Stomach (tissue), 9 donors: Measurements from ENCODE around the gene TRPM1. TPM values are rescaled to one million over a fixed set of nuclear protein-coding genes. Genes with fewer than 3 reads are reported as not detected.

Source experiments
- DNase-seq, 2 donors: peaks; one replicate each; pipeline versions ENCODE4 v3.0.0 to v3.0.0-alpha.2; 2013 to 2019
- H3K27ac ChIP-seq, 5 donors: fragments of 200-600 bp in 4 of 5; sonication (generic) in 4 of 5; one replicate each; pipeline ENCODE4 v1.5.1; 2013 to 2019; ENCODE audit warnings: mild to moderate bottlenecking in 1 of 5, moderate library complexity in 1 of 5
- H3K27me3 ChIP-seq, 3 donors: fragments of 200-600 bp; sonication (generic); one replicate each; pipeline ENCODE4 v1.5.1; 2017 to 2019; ENCODE audit warnings: mixed run types in 1 of 3
- H3K36me3 ChIP-seq, 4 donors: fragments of 200-600 bp; sonication (generic); 1 replicate in 3 of 4; 2 replicates in 1 of 4; pipeline ENCODE4 v1.5.1; 2016 to 2019
- H3K4me1 ChIP-seq, 4 donors: fragments of 200-600 bp; sonication (generic); one replicate each; pipeline ENCODE4 v1.5.1; 2016 to 2019
- H3K4me3 ChIP-seq, 4 donors: fragments of 200-600 bp; sonication (generic) in 3 of 4; one replicate each; pipeline ENCODE4 v1.5.1; 2016 to 2019; ENCODE audit warnings: mild to moderate bottlenecking in 1 of 4
- H3K9me3 ChIP-seq, 4 donors: fragments of 200-600 bp; sonication (generic); one replicate each; pipeline ENCODE4 v1.5.1; 2016 to 2019
- CTCF ChIP-seq, 7 experiments: fragments of 450-650 bp in 4 of 7; fragments of 200-600 bp in 3 of 7; sonication (generic) in 3 of 7; IDR thresholded peaks; one replicate each; pipeline ENCODE4 v1.5.1; 2016 to 2019; ENCODE audit warnings: antibody characterized with exemption in 7 of 7, control low read depth in 2 of 7, mild to moderate bottlenecking in 1 of 7
- EP300 ChIP-seq: sonication (generic); formaldehyde crosslinking; IDR thresholded peaks from one replicate; pipeline ENCODE4 v1.6.1; 2017; ENCODE audit warnings: antibody characterized with exemption
- POLR2A ChIP-seq, 4 donors: fragments of 450-650 bp; IDR thresholded peaks; one replicate each; pipeline ENCODE4 v1.6.1; 2016; ENCODE audit warnings: antibody characterized with exemption in 4 of 4, control low read depth in 2 of 4, mild to moderate bottlenecking in 1 of 4, moderate library complexity in 1 of 4
- POLR2AphosphoS5 ChIP-seq, 3 donors: sonication (generic); formaldehyde crosslinking; IDR thresholded peaks; one replicate each; pipeline ENCODE4 v1.6.1; 2016; ENCODE audit warnings: antibody characterized with exemption in 3 of 3
- WGBS, 5 donors: extraction: QIAGEN DNeasy Blood & Tissue Kit in 3 of 5; methylation state at CpG; one replicate each; pipeline versions ENCODE4 v1.1.5 to v1.1.7; 2013 to 2018; 5-methylcytosine and 5-hydroxymethylcytosine counted together
- intact Hi-C: fragments of 100-400 bp; cut with DNase I; formaldehyde crosslinking; loops from one replicate; pipeline ENCODE4 v1.15.1; 2023; ENCODE audit warnings: low total_unique reads
- polyA plus RNA-seq, 3 donors: library from polyadenylated mRNA; stranded (reverse); fragments of 200-250 nt; gene quantifications; one replicate each; pipeline ENCODE4 v1.2.3, GENCODE V29; 2013
- total RNA-seq, 5 donors: library from RNA; depleted of rRNA; stranded (reverse); fragments of >200 nt; gene quantifications; one replicate each; pipeline versions ENCODE4 v1.1.0 to v1.2.3, GENCODE V29; 2014 to 2016
- donor health status: healthy with polysubstance abuse.
- donor health status: Bipolar disorder and iron deficiency.
- donor health status: healthy.

TRPM1 gene
- total and polyA plus RNA-seq, 8 donors = 0.15 TPM; not detected in 7

- WGBS, 5 donors = 45 to 56% (median 52%) methylated on average over 13 of the region's 13 CpGs
- no peak overlapping the region for H3K27ac ChIP-seq
These were observed 47.0 kb upstream of the TRPM1 start for GRCh38 chr15:31148297-31149087.

GRCh38 chr15:31147944-31148296, 46.4 kb upstream of the TRPM1 start:
- intact Hi-C loops = no loop called here
- Histone ChIP-seq H3K9me3 (no peaks in the 10 kb centered on the region), H3K4me3 (no peak overlapping the region), H3K27ac (no peak overlapping the region), H3K4me1 (no peaks in the 10 kb centered on the region), H3K27me3 (peaks cover 0 to 12% (median 0%) of the 10 kb centered on the region in 3 donors), H3K36me3 (no peaks in the 10 kb centered on the region)
- DNase-seq = no peak
- 68 to 87% (median 75%) methylated on average over 4 of the region's 4 CpGs for WGBS, 5 donors
- no peak for TF ChIP-seq POLR2AphosphoS5 (IDR thresholded peaks at IDR 0.05)
- no peak for TF ChIP-seq POLR2A (IDR thresholded peaks at IDR 0.05)
- no peak for TF ChIP-seq EP300
- no peak for TF ChIP-seq CTCF (IDR thresholded peaks at IDR 0.05)

More at GRCh38 chr15:31148297-31149087, 47.0 kb upstream of the TRPM1 start:
- intact Hi-C loops = no loop called here
- TF ChIP-seq EP300 (no peak), POLR2A (IDR thresholded peaks at IDR 0.05) (no peak), CTCF (IDR thresholded peaks at IDR 0.05) (no peak), POLR2AphosphoS5 (IDR thresholded peaks at IDR 0.05) (no peak)
- H3K9me3 ChIP-seq = no peaks in the 10 kb centered on the region
- no peaks in the 10 kb centered on the region for H3K4me1 ChIP-seq
- DNase-seq = peak in 1 of 2 donors; percentile 7
- no peaks in the 10 kb centered on the region for H3K36me3 ChIP-seq
- H3K4me3 ChIP-seq = no peak overlapping the region
- peaks cover 0 to 12% (median 0%) of the 10 kb centered on the region in 3 donors for H3K27me3 ChIP-seq

- Histone ChIP-seq H3K4me3 (no peak overlapping the region), H3K27ac (no peak overlapping the region), H3K9me3 (no peaks in the 10 kb centered on the region), H3K27me3 (peaks cover 0 to 12% (median 0%) of the 10 kb centered on the region in 3 donors), H3K4me1 (no peaks in the 10 kb centered on the region), H3K36me3 (no peaks in the 10 kb centered on the region)
- intact Hi-C loops = no loop called here
- TF ChIP-seq CTCF (IDR thresholded peaks at IDR 0.05) (no peak), POLR2AphosphoS5 (IDR thresholded peaks at IDR 0.05) (no peak), POLR2A (IDR thresholded peaks at IDR 0.05) (no peak)
- DNase-seq = no peak
- WGBS, 5 donors = 82 to 87% (median 85%) methylated on average over 8 of the region's 8 CpGs
These were observed 45.9 kb upstream of the TRPM1 start for GRCh38 chr15:31147456-31147855.

GRCh38 chr15:31145271-31145911, 43.9 kb upstream of the TRPM1 start:
- no peaks in the 10 kb centered on the region for H3K36me3 ChIP-seq
- H3K4me1 ChIP-seq = no peaks in the 10 kb centered on the region
- no peaks in the 10 kb centered on the region for H3K27me3 ChIP-seq
- 76 to 84% (median 82%) methylated on average over 7 of the region's 7 CpGs for WGBS, 5 donors
- H3K27ac ChIP-seq = no peak overlapping the region
- TF ChIP-seq EP300 = no peak
- no peak for TF ChIP-seq POLR2A (IDR thresholded peaks at IDR 0.05)
- TF ChIP-seq CTCF (IDR thresholded peaks at IDR 0.05) = no peak
- TF ChIP-seq POLR2AphosphoS5 (IDR thresholded peaks at IDR 0.05) = no peak
- no peak for DNase-seq
- H3K9me3 ChIP-seq = no peaks in the 10 kb centered on the region
- H3K4me3 ChIP-seq = no peak overlapping the region
- intact Hi-C loops = no loop called here
